GM18868 (cell line): Measurements from ENCODE around the gene PLA2G4F.

Source experiments
- ATAC-seq: cut with Tn5 transposase; IDR thresholded peaks from one replicate; pipeline ENCODE4 v1.9.1; 2021; ENCODE audit warnings: mild to moderate bottlenecking, moderate library complexity; ENCODE audit not compliant: unreplicated experiment

The PLA2G4F gene

GRCh38 chr15:42166225-42166940 is 9.9 kb upstream of the PLA2G4F start:
- ATAC-seq = no peak

GRCh38 chr15:42165106-42165505 is 8.7 kb upstream of the PLA2G4F start:
- no peak for ATAC-seq

DNA sequence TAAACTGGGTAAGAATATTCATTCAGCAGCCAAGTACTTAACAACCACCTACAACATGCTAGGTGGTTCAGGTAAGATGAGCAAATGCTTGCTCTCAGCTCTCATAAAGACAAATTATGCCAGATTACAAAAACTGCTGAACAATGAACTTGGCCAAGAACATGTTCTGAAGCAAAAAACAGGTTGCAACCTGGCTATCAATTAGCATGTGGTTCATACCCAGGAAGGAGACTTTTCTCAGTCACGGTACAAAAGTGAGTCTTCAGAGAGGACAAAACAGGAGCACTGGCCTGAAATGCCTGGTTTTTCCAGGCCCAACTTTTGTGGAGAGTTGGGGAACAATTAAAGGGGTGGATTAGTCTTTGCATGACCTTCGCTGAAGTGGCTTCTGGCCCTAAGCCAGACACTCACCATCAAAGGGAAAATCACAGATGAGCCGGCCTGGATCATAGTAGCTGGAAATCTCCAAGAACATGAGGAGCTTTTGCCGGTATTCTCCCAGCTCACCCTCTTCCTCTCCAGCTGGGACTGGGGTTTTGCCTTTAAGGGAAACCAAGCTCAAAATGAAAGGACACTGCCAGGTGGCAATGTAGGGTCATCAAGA is 7.6 kb upstream of the PLA2G4F start:
- no peak for ATAC-seq

GRCh38 chr15:42163291-42163690 is 6.9 kb upstream of the PLA2G4F start:
- no peak for ATAC-seq

DNA sequence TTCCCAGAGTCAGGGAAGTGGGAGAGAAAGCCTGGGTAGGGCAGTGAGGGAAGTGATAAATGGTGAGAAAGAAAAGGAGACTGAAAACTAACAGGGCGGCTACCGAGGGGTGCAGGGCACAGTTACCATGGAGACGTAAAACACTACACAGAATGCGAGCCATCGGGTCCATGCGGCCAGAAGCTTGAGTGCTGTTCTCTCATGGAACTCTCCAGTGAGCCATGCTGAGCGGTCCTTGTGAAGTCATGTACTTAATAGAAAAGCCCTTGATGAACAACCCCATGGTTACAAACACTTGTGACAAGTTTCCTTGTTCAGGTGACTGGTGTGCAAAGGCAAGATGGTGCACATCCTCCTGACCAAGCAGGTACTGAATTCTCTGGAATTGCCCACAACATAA is 3.7 kb upstream of the PLA2G4F start:
- ATAC-seq = no peak

DNA sequence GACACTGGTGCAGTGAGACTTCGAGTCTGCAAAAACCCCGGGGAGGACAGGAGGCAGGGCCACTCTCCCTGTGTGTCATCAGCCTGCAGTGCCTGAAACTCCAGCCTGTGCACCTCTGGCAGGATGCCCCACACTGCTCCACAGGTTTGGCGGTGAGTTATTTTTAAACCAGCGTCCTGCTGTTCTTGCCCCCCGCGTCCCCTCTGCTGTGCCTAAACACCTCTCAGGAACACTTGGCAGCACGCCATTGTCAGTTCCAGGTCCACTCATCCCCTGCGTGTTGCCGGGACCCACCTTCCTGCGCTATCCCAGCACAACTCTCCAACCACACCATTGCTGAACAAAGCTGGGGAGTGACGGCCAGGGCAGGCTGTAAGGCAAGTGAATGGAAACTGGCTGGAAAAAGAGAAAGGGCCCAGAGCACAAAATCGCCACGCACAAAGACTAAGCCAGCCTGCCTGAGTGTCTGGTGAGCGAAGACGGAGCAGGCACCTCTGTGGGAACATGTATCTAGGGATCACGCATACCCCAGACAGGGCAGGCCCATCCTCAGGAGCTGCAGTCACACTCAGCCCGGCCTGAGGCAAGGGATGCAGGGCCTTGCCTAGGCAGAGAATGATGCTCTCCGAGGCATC is 3.1 kb upstream of the PLA2G4F start:
- no peak for ATAC-seq

DNA sequence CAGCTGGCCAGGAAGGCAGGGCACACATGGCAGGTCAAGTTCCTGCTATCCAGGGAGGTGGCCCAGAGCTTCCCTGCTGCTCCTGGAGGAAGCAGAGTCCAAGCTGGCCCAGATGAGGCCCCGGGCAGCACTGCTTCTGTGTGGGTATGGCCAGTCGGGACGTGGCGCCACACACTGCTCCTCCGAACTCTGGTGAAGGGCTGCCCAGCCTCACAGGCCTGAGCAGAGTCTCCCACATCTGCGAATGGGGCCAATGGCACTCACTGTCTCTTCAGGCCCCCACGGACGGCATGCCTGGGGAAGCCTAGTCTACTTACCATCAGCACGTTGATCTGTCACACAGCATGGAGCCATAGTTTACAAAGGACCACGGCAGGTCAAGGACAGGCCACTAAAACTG is 2.5 kb upstream of the PLA2G4F start:
- ATAC-seq = no peak

GRCh38 chr15:42157981-42158765 is 1.7 kb upstream of the PLA2G4F start:
- no peak for ATAC-seq

- ATAC-seq = no peak
These were observed 945 bp upstream of the PLA2G4F start for GRCh38 chr15:42157381-42157780.

DNA sequence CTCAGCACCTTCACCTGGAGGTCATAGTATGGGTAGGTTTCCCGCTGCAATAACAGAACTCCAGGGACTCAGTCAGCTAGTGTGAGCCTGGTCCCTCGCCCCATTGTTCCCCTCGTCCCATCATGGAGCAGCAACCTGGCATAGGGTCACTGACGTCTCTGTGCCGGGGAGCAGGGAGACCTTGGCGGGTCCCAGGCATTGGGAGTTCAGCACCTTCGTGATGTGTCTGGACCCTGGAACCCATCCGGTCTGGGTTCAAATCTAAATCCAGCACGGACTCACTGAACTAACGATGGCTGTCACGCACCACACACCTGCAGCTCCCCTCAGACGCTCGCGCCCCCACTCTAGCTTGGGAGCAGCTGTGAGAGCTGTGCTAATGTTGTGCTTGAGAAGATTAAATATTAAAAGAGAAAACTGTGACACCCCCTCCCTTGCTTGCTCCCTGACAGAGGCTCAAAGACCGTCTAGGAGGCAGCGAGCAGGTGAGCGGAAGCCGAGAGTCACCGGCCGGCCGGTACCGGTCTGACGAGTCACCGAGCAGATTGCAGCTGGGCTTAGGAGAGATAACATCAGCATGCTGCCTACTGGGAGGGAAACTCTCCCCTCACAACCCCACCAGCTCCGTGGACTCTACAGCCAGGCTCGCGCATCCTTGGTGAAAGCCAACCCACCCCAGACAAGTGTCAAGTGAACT is 742 bp downstream of the PLA2G4F start:
- ATAC-seq = no peak

DNA sequence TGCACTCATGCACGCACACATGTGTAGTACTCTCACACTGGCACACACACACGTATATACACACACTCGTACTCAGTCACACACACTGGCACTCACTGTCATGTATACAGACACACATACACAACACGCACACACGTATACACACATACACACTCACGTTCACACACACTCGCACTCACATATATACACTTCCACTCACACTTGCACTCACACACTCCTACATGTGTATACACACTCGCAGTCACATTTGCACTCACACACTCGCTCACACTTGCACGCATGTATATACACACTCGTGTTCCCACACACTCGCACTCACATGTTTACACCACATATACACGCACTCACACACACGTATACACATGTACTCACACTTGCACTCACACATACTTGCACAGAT is 1.5 kb downstream of the PLA2G4F start:
- no peak for ATAC-seq

DNA sequence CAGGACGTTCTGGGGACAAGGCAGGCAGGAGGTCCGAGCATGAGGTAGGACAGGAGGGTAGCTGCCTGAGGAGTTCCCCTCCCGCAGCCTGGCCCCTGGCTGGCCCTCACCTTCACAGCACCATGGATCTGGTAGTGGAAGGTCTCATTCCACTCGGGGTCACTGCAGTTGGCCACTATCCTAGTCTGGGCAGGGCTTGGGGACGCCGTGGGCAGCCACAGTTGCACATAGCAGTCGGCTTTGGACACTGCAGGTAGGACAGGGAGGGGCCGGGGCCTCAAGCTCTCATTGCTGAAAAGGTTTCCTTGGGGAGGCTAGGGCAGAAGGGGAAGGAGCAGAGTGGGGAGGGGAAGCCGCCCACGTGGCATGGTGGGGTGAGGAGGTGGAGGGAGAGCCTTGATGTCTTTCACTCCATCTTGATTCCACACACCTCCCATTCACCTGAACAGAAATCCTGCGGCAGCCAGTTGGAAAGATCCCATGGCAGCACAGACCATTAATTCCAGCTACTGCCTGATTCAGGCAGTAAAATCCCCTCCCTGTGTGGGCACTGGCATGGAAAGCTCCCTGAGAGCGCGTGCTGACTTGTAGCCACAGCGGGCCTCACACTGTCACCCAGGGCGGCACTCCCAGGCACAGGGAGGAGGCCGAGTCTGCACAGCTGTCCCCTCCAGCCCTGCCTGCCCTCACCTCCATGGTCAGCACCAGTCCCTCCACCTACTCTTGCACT is 2.1 kb downstream of the PLA2G4F start:
- no peak for ATAC-seq

GRCh38 chr15:42153874-42154211 is 2.6 kb downstream of the PLA2G4F start:
- ATAC-seq = no peak

- no peak for ATAC-seq
These were observed 3.3 kb downstream of the PLA2G4F start for GRCh38 chr15:42152921-42153698.

DNA sequence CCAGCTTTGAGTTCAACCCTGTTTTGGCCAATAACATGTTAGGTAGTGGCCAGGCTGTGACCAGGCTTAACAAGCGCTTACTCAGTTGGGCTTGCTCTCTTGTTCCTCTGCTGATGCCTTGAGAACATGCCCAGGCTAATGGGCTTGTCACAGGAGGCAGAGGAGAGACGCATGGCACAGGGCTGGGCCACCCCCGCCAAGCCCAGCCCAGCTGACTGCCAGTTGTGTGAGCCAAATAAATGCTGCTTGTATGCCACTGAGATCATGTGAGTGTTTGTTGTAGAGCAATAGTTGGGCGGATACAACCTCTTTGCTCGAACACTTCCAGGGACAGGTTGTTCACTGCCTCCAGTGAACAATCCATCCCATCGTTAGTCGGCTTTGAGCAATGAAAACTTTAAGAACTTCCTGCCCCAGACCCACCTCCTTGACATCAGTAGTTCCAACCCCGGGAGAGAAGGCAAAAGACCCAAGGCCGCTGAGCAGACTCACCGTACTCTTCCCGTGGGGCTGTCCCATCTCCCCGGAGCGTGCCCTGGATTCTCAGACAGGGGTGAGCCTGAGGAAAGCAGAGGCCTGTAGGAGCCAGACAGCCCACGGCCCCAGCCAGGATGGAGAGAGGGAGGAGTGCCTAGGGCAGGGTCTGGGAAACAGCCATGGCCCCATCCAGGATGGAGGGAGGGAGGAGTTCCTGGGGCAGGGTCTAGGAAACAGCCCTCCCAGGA is 4.1 kb downstream of the PLA2G4F start:
- ATAC-seq = no peak

- no peak for ATAC-seq
These were observed 4.7 kb downstream of the PLA2G4F start for GRCh38 chr15:42151736-42152135.

GRCh38 chr15:42151141-42151561 is 5.3 kb downstream of the PLA2G4F start:
- ATAC-seq = no peak

DNA sequence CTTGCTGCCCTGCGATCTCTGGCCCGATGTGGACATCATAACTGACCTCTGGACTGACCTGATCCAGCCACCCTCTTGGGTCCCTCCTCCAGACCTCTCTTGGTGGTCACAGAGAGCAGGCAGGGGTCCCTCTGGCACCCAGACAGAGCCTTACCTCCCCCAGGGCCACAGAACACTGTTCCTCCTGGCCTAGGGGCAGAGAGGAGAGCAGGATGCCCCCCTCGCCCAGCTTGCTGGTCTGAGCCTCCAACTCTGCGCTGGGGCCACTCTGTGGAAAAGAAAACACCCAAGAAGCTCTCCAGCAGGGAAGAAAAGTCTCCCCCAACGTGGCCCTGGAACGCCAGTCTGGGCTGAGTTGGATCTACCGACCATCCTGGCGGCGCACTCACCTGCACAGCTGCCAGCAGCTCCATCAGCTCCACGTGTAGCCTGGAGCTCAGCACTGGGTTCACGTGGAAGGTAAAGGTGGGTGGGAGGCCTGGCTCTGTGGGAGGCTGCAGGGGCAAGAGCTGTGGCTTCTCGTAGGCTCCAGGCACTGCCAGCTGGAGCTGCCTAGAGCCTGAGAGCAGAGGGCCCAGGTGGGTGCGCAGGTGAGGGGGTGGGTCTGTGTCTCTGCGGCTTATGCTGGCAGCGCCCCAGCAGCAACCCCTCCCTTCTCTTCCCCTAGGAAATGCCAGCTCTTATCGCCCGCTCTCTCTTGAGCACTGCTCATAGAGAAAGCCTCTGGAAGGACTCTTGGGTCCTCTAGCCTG is 6.0 kb downstream of the PLA2G4F start:
- ATAC-seq = no peak
